Natural killer cell (primary cell): ENCODE measurements around the gene SCFD2. TPM values are rescaled to one million over a fixed set of nuclear protein-coding genes. Genes with fewer than 3 reads are reported as not detected.

Experiments
- ATAC-seq, 3 donors: fragments of 150-1000 bp in 2 of 3; fragments of 200-7000 bp in 1 of 3; cut with Tn5 transposase; 1 replicate in 1 of 3; 2 replicates in 2 of 3; pipeline ENCODE4 v1.10.0; 2021; ENCODE audit warnings: mild to moderate bottlenecking in 2 of 3, moderate library complexity in 2 of 3
- DNase-seq, 2 donors: peaks; one replicate each; pipeline versions ENCODE4 v3.0.0 to v3.0.0-alpha.2; 2013 to 2021; ENCODE audit warnings: mixed read lengths in 1 of 2
- H3K27ac ChIP-seq: one replicate; pipeline ENCODE4 v1.5.1; 2013; ENCODE audit warnings: mild to moderate bottlenecking, low read length
- H3K27me3 ChIP-seq: one replicate; pipeline ENCODE4 v1.6.1; 2013; ENCODE audit warnings: low read length; ENCODE audit not compliant: control insufficient read depth, insufficient read depth
- H3K36me3 ChIP-seq: one replicate; pipeline ENCODE4 v1.6.1; 2013; ENCODE audit warnings: low read length; ENCODE audit not compliant: control insufficient read depth, insufficient read depth
- H3K4me1 ChIP-seq: one replicate; pipeline ENCODE4 v1.6.1; 2013; ENCODE audit warnings: low read length; ENCODE audit not compliant: control insufficient read depth, insufficient read depth
- H3K4me3 ChIP-seq: one replicate; pipeline ENCODE4 v1.5.1; 2013; ENCODE audit warnings: low read length
- H3K9me3 ChIP-seq: one replicate; pipeline ENCODE4 v1.6.1; 2013; ENCODE audit warnings: low read length; ENCODE audit not compliant: control insufficient read depth, insufficient read depth
- H3K27ac Mint-ChIP-seq, 2 donors: one replicate each; pipeline ENCODE4 v1.8.0; 2022; ENCODE audit warnings: mild to moderate bottlenecking in 2 of 2, mixed read lengths in 2 of 2, moderate library complexity in 1 of 2
- H3K27me3 Mint-ChIP-seq, 2 donors: one replicate each; pipeline ENCODE4 v1.8.0; 2022; ENCODE audit warnings: low read depth in 2 of 2, mixed read lengths in 2 of 2
- H3K36me3 Mint-ChIP-seq: one replicate; pipeline ENCODE4 v1.8.0; 2022; ENCODE audit warnings: mixed read lengths
- H3K4me1 Mint-ChIP-seq, 2 donors: one replicate each; pipeline ENCODE4 v1.8.0; 2022; ENCODE audit warnings: mixed read lengths in 2 of 2
- H3K4me3 Mint-ChIP-seq: one replicate; pipeline ENCODE4 v1.8.0; 2022; ENCODE audit warnings: mild to moderate bottlenecking, moderate library complexity, mixed read lengths
- H3K9me3 Mint-ChIP-seq, 2 donors: one replicate each; pipeline ENCODE4 v1.8.0; 2022; ENCODE audit warnings: mixed read lengths in 2 of 2
- CTCF ChIP-seq: fragments of 200-600 bp; IDR thresholded peaks from one replicate; pipeline ENCODE4 v1.8.0; 2022; ENCODE audit warnings: antibody characterized with exemption
- WGBS: methylation state at CpG from one replicate; pipeline ENCODE4 v1.1.7; 2013; ENCODE audit warnings: missing lambda C conversion rate; ENCODE audit not compliant: insufficient coverage; 5-methylcytosine and 5-hydroxymethylcytosine counted together
- intact Hi-C: fragments of 100-400 bp; cut with micrococcal nuclease; formaldehyde crosslinking; loops from one replicate; pipeline ENCODE4 v1.14.2; 2022
- total RNA-seq, 4 donors: library from RNA; stranded (reverse); fragments of 120-200 nt in 1 of 4; gene quantifications; one replicate each; pipeline versions ENCODE4 v1.2.3 to v1.2.4, GENCODE V29; 2013 to 2022

The SCFD2 gene
- total RNA-seq, 3 donors from 2014 or later (not counting 1 experiment from before 2014, with no cell fraction given) = 26.4 to 29.4 (median 28.9) TPM

GRCh38 chr4:53016099-53016820, 349.6 kb downstream of the SCFD2 start:
- DNase-seq (no peak), ATAC-seq (no peak)
- no peaks in the 10 kb centered on the region for H3K4me1 ChIP-seq
- no peak overlapping the region for H3K4me3 ChIP-seq
- intact Hi-C loops = loop anchor here (10.0 kb wide), 1 partner anchor 1219 kb away; no protein-coding TSS in a partner anchor
- Mint-ChIP-seq H3K27ac (no peak overlapping the region), H3K27me3 (no peaks in the 10 kb centered on the region), H3K9me3 (no peaks in the 10 kb centered on the region), H3K4me3 (no peak overlapping the region), H3K4me1 (peaks cover 17 to 22% of the 10 kb centered on the region in 2 donors), H3K36me3 (no peaks in the 10 kb centered on the region)
- no peaks in the 10 kb centered on the region for H3K27me3 ChIP-seq
- no peak overlapping the region for H3K27ac ChIP-seq
- H3K36me3 ChIP-seq = no peaks in the 10 kb centered on the region
- TF ChIP-seq CTCF = no peak
- H3K9me3 ChIP-seq = no peaks in the 10 kb centered on the region
- 75% methylated on average over 4 of the region's 5 CpGs for WGBS

GRCh38 chr4:53015681-53016080, 350.2 kb downstream of the SCFD2 start:
- Mint-ChIP-seq H3K36me3 (no peaks in the 10 kb centered on the region), H3K9me3 (no peaks in the 10 kb centered on the region), H3K27me3 (no peaks in the 10 kb centered on the region), H3K4me1 (peaks cover 20 to 26% of the 10 kb centered on the region in 2 donors), H3K4me3 (no peak overlapping the region), H3K27ac (no peak overlapping the region)
- Histone ChIP-seq H3K4me1 (no peaks in the 10 kb centered on the region), H3K36me3 (no peaks in the 10 kb centered on the region), H3K27ac (no peak overlapping the region), H3K9me3 (no peaks in the 10 kb centered on the region), H3K4me3 (no peak overlapping the region), H3K27me3 (no peaks in the 10 kb centered on the region)
- peak; percentile 31 for TF ChIP-seq CTCF
- WGBS = 28% methylated on average over 3 of the region's 5 CpGs
- peak in 1 of 2 donors; percentile 18 for DNase-seq
- ATAC-seq = no peak
- intact Hi-C loops = loop anchor here (10.0 kb wide), 1 partner anchor 1219 kb away; no protein-coding TSS in a partner anchor

GRCh38 chr4:53014881-53015280, 351.0 kb downstream of the SCFD2 start:
- intact Hi-C loops = loop anchor here (10.0 kb wide), 1 partner anchor 1220 kb away; no protein-coding TSS in a partner anchor
- no peak for ATAC-seq
- H3K27me3 Mint-ChIP-seq = no peaks in the 10 kb centered on the region

More at GRCh38 chr4:53014881-53015280, 351.0 kb downstream of the SCFD2 start:
- TF ChIP-seq CTCF = no peak
- WGBS = no CpG with 5 or more reads among the region's 2 CpGs
- no peaks in the 10 kb centered on the region for H3K4me1 ChIP-seq
- H3K27ac ChIP-seq = no peak overlapping the region
- DNase-seq = no peak
- no peaks in the 10 kb centered on the region for H3K9me3 ChIP-seq
- no peaks in the 10 kb centered on the region for H3K36me3 ChIP-seq
- no peaks in the 10 kb centered on the region for H3K27me3 ChIP-seq
- Mint-ChIP-seq H3K36me3 (no peaks in the 10 kb centered on the region), H3K27ac (no peak overlapping the region), H3K9me3 (no peaks in the 10 kb centered on the region), H3K4me1 (peaks cover 20 to 33% of the 10 kb centered on the region in 2 donors), H3K4me3 (no peak overlapping the region)
- H3K4me3 ChIP-seq = no peak overlapping the region
